Testis (tissue), 2 donors: ENCODE measurements around the gene TMEM175.

Source experiments
- POLR2A ChIP-seq: fragments of 450-650 bp; IDR thresholded peaks from one replicate; pipeline ENCODE4 v1.6.1; 2017; ENCODE audit warnings: antibody characterized with exemption, mild to moderate bottlenecking, moderate library complexity
- TF ChIP-seq, protein P1 (sequence below), 3 experiments: fragments of 450-650 bp in 2 of 3; fragments of 200-600 bp in 1 of 3; sonication (generic) in 1 of 3; IDR thresholded peaks; one replicate each; pipeline ENCODE4 v1.5.1; 2016 to 2019; ENCODE audit warnings: antibody characterized with exemption in 3 of 3, mild to moderate bottlenecking in 2 of 3, moderate library complexity in 1 of 3

- TF ChIP-seq, protein P1, sequence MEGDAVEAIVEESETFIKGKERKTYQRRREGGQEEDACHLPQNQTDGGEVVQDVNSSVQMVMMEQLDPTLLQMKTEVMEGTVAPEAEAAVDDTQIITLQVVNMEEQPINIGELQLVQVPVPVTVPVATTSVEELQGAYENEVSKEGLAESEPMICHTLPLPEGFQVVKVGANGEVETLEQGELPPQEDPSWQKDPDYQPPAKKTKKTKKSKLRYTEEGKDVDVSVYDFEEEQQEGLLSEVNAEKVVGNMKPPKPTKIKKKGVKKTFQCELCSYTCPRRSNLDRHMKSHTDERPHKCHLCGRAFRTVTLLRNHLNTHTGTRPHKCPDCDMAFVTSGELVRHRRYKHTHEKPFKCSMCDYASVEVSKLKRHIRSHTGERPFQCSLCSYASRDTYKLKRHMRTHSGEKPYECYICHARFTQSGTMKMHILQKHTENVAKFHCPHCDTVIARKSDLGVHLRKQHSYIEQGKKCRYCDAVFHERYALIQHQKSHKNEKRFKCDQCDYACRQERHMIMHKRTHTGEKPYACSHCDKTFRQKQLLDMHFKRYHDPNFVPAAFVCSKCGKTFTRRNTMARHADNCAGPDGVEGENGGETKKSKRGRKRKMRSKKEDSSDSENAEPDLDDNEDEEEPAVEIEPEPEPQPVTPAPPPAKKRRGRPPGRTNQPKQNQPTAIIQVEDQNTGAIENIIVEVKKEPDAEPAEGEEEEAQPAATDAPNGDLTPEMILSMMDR (IDR thresholded peaks at IDR 0.05) = no peak
- TF ChIP-seq POLR2A = no peak
These were observed 7.1 kb upstream of the TMEM175 start for GRCh38 chr4:925171-925570.
